AG04449 (cell line): ENCODE data around the gene LRRIQ4.

Source experiments
- CTCF ChIA-PET: fragments of 350-600 bp; formaldehyde crosslinking; extraction: SDS; loops from one replicate; lab custom pipeline; 2021; ENCODE audit warnings: antibody characterized with exemption; lab: Yijun Ruan, JAX
- POLR2A ChIA-PET: fragments of 400-600, 350-600 bp; formaldehyde crosslinking; extraction: SDS; loops from one replicate; lab custom pipeline; 2020; ENCODE audit warnings: antibody characterized with exemption, inconsistent platforms; lab: Yijun Ruan, JAX
- DNase-seq: peaks from one replicate; pipeline ENCODE4 v3.0.0-alpha.2; 2010; ENCODE audit warnings: low read depth, low spot score
- H3K4me3 ChIP-seq: 2 replicates; pipeline ENCODE4 v1.5.1; 2011; ENCODE audit warnings: low read depth, mild to moderate bottlenecking, control low read depth, low read length
- TF ChIP-seq, protein P1 (sequence below): IDR thresholded peaks from one replicate; pipeline ENCODE4 v1.5.1; 2011; ENCODE audit warnings: mild to moderate bottlenecking, moderate library complexity, low read length, control low read depth, inconsistent platforms; ENCODE audit not compliant: insufficient read depth; ENCODE audit errors: missing control alignments

Gene LRRIQ4

DNA sequence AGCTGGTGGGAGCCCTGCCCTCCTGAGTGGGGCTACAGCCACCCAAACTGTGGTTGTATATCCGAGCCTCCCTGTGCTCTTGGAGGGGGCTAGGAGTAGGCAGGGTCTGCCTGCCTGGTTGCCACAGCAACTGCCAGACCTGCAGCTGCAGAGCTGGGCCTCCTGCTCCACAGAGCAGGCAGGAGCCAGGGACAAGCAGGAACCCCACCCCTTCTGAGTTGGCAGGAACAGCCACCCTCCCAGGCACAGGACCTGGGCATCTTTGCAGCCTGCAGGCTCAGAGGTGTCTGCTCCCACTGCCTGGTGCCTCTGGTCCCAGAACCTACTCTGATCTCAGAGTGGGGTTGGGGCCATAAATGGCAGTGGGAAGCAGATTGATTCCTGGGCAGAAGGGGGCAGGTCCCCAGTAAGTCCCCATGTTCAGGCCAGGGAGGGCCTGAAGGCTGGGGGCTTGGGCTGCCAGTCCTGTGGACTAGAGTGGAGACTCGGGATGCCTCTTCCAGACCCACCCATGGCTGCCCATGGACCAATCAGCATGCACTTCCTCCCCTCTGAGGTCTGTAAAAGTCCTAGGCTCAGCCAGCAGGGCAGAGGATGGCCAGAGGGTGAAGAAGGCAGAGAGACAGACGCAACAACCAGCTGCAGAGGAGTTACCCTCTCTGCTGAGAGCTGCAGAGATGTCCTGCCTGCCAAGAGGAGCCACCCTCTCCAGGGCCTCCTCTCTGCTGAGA, 67.3 kb downstream of the LRRIQ4 start:
- CTCF ChIA-PET = interaction anchor here (1.2 to 1.6 kb wide), 2 partner anchors 9 to 16 kb away, joined by 5 read pairs; no protein-coding TSS in a partner anchor
- H3K4me3 ChIP-seq = no peak overlapping the region
- no peak for DNase-seq
- POLR2A ChIA-PET = no interaction called here
- TF ChIP-seq, protein P1, sequence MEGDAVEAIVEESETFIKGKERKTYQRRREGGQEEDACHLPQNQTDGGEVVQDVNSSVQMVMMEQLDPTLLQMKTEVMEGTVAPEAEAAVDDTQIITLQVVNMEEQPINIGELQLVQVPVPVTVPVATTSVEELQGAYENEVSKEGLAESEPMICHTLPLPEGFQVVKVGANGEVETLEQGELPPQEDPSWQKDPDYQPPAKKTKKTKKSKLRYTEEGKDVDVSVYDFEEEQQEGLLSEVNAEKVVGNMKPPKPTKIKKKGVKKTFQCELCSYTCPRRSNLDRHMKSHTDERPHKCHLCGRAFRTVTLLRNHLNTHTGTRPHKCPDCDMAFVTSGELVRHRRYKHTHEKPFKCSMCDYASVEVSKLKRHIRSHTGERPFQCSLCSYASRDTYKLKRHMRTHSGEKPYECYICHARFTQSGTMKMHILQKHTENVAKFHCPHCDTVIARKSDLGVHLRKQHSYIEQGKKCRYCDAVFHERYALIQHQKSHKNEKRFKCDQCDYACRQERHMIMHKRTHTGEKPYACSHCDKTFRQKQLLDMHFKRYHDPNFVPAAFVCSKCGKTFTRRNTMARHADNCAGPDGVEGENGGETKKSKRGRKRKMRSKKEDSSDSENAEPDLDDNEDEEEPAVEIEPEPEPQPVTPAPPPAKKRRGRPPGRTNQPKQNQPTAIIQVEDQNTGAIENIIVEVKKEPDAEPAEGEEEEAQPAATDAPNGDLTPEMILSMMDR = no peak

DNA sequence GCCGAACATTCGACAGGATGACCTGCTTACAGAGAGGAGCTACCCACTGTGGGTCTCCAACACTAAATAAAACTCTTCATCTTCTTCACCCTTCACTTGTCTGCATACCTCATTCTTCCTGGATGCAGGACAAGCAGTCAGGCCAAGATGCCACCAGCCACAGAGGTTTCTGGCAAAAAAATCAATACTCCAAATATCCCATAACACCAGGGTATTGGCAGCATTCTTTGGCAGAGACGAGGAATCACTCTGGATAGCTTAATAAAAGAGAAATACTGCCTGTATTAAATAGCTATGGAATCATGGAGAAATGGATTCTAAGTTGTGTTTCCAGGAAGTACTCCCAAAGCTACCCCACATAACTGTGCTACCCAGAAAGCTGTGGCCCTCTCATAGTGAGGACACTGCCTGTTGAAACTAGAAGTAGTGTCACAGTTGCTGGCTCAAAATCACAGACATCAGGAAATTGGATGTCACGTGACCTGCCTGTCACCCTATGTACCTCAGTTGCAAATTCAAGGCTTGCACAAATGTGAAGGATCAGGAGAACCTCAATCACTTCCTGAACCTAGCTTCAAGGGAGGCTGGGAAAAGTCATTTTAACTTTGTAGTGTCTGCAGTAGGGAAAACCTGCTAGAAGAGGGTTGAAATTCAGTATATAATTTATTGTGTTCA, 68.0 kb downstream of the LRRIQ4 start:
- DNase-seq = no peak
- TF ChIP-seq, protein P1 = no peak
- ChIA-PET CTCF (interaction anchor here (1.2 to 1.6 kb wide), 2 partner anchors 10 to 17 kb away, joined by 5 read pairs; no protein-coding TSS in a partner anchor), POLR2A (no interaction called here)
- H3K4me3 ChIP-seq = no peak overlapping the region

DNA sequence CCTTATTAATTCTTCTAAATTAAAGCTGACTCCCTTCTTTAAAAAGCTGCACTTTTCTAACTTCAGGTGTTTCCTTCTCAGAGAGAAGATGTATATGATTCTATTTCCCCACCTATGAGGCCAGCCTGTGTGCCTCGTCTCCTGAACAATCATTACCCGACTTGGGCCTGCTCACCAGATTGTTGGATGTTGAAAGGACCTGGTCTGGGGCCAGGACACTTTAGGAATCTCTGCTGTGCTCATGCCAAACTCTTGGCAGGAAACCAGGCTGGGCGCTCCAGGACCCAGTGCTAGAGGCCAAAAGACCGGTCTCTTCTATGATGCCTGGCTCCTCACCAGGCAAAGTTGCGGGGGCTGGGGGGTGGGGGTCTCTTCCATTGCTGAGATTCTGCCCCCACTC, 74.0 kb downstream of the LRRIQ4 start:
- ChIA-PET CTCF (no interaction called here), POLR2A (no interaction called here)
- TF ChIP-seq, protein P1 = no peak
- no peak for DNase-seq
- H3K4me3 ChIP-seq = no peak overlapping the region
